Measurements from ENCODE around the gene ROR2. TPM values are rescaled to one million over a fixed set of nuclear protein-coding genes. Genes with fewer than 3 reads are reported as not detected.

Gene ROR2
- total and polyA plus RNA-seq, 2 of the 13 experiments (the other 11 are each of a cell fraction or from before 2014, with no cell fraction given): not detected

- TF ChIP-seq, protein P1, sequence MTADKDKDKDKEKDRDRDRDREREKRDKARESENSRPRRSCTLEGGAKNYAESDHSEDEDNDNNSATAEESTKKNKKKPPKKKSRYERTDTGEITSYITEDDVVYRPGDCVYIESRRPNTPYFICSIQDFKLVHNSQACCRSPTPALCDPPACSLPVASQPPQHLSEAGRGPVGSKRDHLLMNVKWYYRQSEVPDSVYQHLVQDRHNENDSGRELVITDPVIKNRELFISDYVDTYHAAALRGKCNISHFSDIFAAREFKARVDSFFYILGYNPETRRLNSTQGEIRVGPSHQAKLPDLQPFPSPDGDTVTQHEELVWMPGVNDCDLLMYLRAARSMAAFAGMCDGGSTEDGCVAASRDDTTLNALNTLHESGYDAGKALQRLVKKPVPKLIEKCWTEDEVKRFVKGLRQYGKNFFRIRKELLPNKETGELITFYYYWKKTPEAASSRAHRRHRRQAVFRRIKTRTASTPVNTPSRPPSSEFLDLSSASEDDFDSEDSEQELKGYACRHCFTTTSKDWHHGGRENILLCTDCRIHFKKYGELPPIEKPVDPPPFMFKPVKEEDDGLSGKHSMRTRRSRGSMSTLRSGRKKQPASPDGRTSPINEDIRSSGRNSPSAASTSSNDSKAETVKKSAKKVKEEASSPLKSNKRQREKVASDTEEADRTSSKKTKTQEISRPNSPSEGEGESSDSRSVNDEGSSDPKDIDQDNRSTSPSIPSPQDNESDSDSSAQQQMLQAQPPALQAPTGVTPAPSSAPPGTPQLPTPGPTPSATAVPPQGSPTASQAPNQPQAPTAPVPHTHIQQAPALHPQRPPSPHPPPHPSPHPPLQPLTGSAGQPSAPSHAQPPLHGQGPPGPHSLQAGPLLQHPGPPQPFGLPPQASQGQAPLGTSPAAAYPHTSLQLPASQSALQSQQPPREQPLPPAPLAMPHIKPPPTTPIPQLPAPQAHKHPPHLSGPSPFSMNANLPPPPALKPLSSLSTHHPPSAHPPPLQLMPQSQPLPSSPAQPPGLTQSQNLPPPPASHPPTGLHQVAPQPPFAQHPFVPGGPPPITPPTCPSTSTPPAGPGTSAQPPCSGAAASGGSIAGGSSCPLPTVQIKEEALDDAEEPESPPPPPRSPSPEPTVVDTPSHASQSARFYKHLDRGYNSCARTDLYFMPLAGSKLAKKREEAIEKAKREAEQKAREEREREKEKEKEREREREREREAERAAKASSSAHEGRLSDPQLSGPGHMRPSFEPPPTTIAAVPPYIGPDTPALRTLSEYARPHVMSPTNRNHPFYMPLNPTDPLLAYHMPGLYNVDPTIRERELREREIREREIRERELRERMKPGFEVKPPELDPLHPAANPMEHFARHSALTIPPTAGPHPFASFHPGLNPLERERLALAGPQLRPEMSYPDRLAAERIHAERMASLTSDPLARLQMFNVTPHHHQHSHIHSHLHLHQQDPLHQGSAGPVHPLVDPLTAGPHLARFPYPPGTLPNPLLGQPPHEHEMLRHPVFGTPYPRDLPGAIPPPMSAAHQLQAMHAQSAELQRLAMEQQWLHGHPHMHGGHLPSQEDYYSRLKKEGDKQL (CRISPR knock-in tag; IDR thresholded peaks at IDR 0.05; ENCODE audit: low read depth): no peak
- no peak for TF ChIP-seq JUND (CRISPR knock-in tag; IDR thresholded peaks at IDR 0.05)
- no peak for TF ChIP-seq ZNF10 (CRISPR knock-in tag; IDR thresholded peaks at IDR 0.05; ENCODE audit: borderline replicate concordance, low read depth)
- no peak for TF ChIP-seq HDAC1 (CRISPR knock-in tag; IDR thresholded peaks at IDR 0.05)
- TF ChIP-seq HMG20B (CRISPR knock-in tag; conservative IDR thresholded peaks at IDR 0.05): no peak
- TF ChIP-seq RNF2 (conservative IDR thresholded peaks at IDR 0.05; ENCODE audit: low read depth): 0 out of 2 replicates have a peak, but pooled peaks have one; percentile 39
- TF ChIP-seq NBN (conservative IDR thresholded peaks at IDR 0.05): no peak
- TF ChIP-seq HNRNPLL (IDR thresholded peaks at IDR 0.05; ENCODE audit: low read depth, low read length, poor library complexity, severe bottlenecking): no peak
- TF ChIP-seq NFATC3 (CRISPR knock-in tag; IDR thresholded peaks at IDR 0.05): no peak
- TF ChIP-seq ADNP (CRISPR knock-in tag; IDR thresholded peaks at IDR 0.05): no peak
- TF ChIP-seq BHLHE40 (IDR thresholded peaks at IDR 0.05; ENCODE audit: low read length): no peak
- no peak for TF ChIP-seq MLX (CRISPR knock-in tag; IDR thresholded peaks at IDR 0.05)
- TF ChIP-seq ZNF337 (CRISPR knock-in tag; IDR thresholded peaks at IDR 0.05; ENCODE audit: borderline replicate concordance, low read depth): no peak
- TF ChIP-seq CHD2 (IDR thresholded peaks at IDR 0.05; ENCODE audit: low read depth, low read length): no peak
- TF ChIP-seq ISX (CRISPR knock-in tag; conservative IDR thresholded peaks at IDR 0.05): no peak
- TF ChIP-seq, protein P2, sequence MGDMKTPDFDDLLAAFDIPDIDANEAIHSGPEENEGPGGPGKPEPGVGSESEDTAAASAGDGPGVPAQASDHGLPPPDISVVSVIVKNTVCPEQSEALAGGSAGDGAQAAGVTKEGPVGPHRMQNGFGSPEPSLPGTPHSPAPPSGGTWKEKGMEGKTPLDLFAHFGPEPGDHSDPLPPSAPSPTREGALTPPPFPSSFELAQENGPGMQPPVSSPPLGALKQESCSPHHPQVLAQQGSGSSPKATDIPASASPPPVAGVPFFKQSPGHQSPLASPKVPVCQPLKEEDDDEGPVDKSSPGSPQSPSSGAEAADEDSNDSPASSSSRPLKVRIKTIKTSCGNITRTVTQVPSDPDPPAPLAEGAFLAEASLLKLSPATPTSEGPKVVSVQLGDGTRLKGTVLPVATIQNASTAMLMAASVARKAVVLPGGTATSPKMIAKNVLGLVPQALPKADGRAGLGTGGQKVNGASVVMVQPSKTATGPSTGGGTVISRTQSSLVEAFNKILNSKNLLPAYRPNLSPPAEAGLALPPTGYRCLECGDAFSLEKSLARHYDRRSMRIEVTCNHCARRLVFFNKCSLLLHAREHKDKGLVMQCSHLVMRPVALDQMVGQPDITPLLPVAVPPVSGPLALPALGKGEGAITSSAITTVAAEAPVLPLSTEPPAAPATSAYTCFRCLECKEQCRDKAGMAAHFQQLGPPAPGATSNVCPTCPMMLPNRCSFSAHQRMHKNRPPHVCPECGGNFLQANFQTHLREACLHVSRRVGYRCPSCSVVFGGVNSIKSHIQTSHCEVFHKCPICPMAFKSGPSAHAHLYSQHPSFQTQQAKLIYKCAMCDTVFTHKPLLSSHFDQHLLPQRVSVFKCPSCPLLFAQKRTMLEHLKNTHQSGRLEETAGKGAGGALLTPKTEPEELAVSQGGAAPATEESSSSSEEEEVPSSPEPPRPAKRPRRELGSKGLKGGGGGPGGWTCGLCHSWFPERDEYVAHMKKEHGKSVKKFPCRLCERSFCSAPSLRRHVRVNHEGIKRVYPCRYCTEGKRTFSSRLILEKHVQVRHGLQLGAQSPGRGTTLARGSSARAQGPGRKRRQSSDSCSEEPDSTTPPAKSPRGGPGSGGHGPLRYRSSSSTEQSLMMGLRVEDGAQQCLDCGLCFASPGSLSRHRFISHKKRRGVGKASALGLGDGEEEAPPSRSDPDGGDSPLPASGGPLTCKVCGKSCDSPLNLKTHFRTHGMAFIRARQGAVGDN (CRISPR knock-in tag; IDR thresholded peaks at IDR 0.05): peak; percentile 82
- no peak for TF ChIP-seq ASH2L (IDR thresholded peaks at IDR 0.05; ENCODE audit: insufficient read length, low read depth, low read length)
- no peak for TF ChIP-seq CSRNP1 (CRISPR knock-in tag; IDR thresholded peaks at IDR 0.05)
Observed at GRCh38 chr9:91898451-91899218, 51.4 kb downstream of the ROR2 start (continued).
